ENCODE measurements around the gene CCDC116. TPM values are rescaled to one million over a fixed set of nuclear protein-coding genes. Genes with fewer than 3 reads are reported as not detected.
"Not testable (repeated sequence)": the region's sequence is repeated elsewhere in the genome, so short reads cannot be mapped to it uniquely, and the experiment has no call there.

The CCDC116 gene
- total and polyA plus RNA-seq, 2 donors: 0.37 to 0.53 TPM

DNA sequence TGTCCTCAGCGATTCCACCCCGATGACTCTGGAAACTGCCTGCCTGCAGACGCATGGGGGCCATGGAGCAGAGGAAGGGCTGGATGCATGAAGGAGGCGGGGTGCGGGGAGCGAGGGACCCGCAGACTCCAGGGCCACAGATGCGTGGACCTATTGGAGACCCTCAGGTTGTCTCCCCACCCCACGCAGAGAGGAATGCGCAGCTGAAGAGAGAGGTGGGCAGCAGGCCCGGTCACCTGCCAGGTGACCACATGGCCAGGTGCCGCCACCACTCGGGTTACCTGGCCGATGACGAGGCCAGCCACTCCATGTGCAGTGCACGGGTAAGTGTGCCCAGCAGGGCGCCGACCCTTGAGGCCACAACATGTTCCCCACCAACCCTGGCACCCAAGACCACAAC is 371 bp downstream of the CCDC116 start:
- 84% methylated on average over 18 of the region's 18 CpGs for WGBS
- Histone ChIP-seq H3K4me1 (ENCODE audit: insufficient read depth) (no peaks in the 10 kb centered on the region), H3K36me3 (ENCODE audit: insufficient read depth) (peaks cover under 1% of the 10 kb centered on the region), H3K4me3 (ENCODE audit: low read depth, low read length) (no peak overlapping the region), H3K27ac (ENCODE audit: low read depth) (no peak overlapping the region)
- DNase-seq (ENCODE audit: extremely low spot score): no peak

DNA sequence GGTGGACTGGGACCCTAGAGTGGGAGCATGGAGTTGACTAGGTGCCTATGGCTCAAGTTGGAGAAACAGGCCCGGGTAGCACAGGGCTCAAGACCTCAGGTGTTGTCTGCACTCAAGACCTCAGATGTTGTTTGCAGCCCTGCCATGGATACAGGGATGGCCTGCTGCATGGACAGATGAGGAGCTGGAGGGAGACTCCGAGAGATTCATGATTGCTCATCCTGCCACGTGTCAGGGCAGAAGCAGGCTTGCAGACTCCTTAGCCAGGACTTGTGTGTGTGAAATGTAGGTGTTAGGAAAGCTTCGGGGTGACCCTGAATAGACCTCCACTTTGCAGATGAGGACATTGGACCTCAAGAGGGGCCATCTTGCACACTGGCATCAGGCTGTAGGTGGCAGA is 921 bp downstream of the CCDC116 start:
- no peak overlapping the region for H3K27ac ChIP-seq (ENCODE audit: low read depth)
- 93% methylated on average over 4 of the region's 4 CpGs for WGBS
- no peaks in the 10 kb centered on the region for H3K36me3 ChIP-seq (ENCODE audit: insufficient read depth)
- DNase-seq (ENCODE audit: extremely low spot score): no peak
- no peaks in the 10 kb centered on the region for H3K4me1 ChIP-seq (ENCODE audit: insufficient read depth)
- no peak overlapping the region for H3K4me3 ChIP-seq (ENCODE audit: low read depth, low read length)

DNA sequence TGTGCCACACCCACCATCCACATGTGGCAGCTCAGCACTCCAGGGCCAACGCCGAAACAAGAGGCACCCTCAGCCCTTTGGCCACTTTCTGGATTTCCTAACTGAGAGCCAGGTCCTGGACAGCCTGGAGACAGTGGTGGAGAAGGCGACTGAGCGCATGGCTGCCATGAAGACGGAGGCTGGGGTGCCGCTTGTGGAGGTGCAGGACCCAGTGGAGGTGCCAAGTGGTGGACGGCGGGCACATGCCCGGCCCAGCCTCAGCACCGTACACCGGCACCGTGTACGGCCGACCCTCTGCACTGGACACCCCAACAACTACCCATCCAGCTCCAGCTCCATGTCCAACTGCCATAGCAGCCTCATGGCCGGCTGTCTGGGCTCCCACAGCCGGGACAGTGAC is 1.5 kb downstream of the CCDC116 start:
- no peaks in the 10 kb centered on the region for H3K4me1 ChIP-seq (ENCODE audit: insufficient read depth)
- H3K27ac ChIP-seq (ENCODE audit: low read depth): no peak overlapping the region
- WGBS: 94% methylated on average over 16 of the region's 16 CpGs
- H3K4me3 ChIP-seq (ENCODE audit: low read depth, low read length): no peak overlapping the region
- no peaks in the 10 kb centered on the region for H3K36me3 ChIP-seq (ENCODE audit: insufficient read depth)
- no peak for DNase-seq (ENCODE audit: extremely low spot score)

- H3K4me1 ChIP-seq (ENCODE audit: insufficient read depth): no peaks in the 10 kb centered on the region
- WGBS: 71% methylated on average over 19 of the region's 19 CpGs
- no peak overlapping the region for H3K4me3 ChIP-seq (ENCODE audit: low read depth, low read length)
- DNase-seq (ENCODE audit: extremely low spot score): no peak
- no peak overlapping the region for H3K27ac ChIP-seq (ENCODE audit: low read depth)
- no peaks in the 10 kb centered on the region for H3K36me3 ChIP-seq (ENCODE audit: insufficient read depth)
Measured at GRCh38 chr22:21634844-21635243, 2.3 kb downstream of the CCDC116 start.

- WGBS: 82% methylated on average over 15 of the region's 15 CpGs
- Histone ChIP-seq H3K4me1 (ENCODE audit: insufficient read depth) (no peaks in the 10 kb centered on the region), H3K27ac (ENCODE audit: low read depth) (no peak overlapping the region), H3K4me3 (ENCODE audit: low read depth, low read length) (no peak overlapping the region), H3K36me3 (ENCODE audit: insufficient read depth) (no peaks in the 10 kb centered on the region)
- DNase-seq (ENCODE audit: extremely low spot score): no peak
Measured at GRCh38 chr22:21635771-21636510, 3.4 kb downstream of the CCDC116 start.

DNA sequence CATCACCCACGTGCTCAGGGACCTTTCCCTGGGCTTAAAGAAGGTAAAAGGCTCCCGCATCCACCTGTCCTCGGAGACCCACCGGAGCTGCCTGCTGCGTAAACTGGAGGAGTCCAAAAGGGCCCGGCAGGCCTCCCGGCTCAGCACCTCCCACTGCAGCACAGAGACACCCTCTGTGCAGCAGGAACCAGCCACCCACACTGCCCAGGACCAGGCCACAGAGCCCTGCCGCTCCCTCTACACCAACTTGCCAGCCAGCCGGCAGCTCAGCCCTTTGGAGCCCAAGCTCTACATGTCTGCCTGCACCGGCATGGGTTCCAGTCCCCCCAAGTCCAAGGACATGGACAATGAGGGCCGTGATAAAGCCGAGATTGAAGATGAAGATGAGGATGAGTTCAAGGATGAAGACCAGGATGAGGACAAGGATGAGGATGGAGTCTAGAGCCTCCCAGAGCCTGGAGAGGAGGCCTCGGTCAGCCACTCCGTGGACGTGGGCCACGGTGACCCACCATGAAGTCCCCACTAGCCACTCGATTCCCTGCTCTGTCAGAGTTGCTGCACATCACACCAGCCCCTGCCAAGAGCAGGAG is 4.2 kb downstream of the CCDC116 start:
- H3K27ac ChIP-seq (ENCODE audit: low read depth): no peak overlapping the region
- no peak for DNase-seq (ENCODE audit: extremely low spot score)
- H3K4me1 ChIP-seq (ENCODE audit: insufficient read depth): no peaks in the 10 kb centered on the region
- WGBS: 92% methylated on average over 17 of the region's 17 CpGs
- no peaks in the 10 kb centered on the region for H3K36me3 ChIP-seq (ENCODE audit: insufficient read depth)
- H3K4me3 ChIP-seq (ENCODE audit: low read depth, low read length): no peak overlapping the region

- WGBS: 90% methylated on average over 2 of the region's 2 CpGs
- not testable (repeated sequence) for H3K4me1 ChIP-seq (ENCODE audit: insufficient read depth); H3K36me3 ChIP-seq (ENCODE audit: insufficient read depth); H3K27ac ChIP-seq (ENCODE audit: low read depth); DNase-seq (ENCODE audit: extremely low spot score); H3K4me3 ChIP-seq (ENCODE audit: low read depth, low read length)
Measured at GRCh38 chr22:21637450-21637849, 4.9 kb downstream of the CCDC116 start.

DNA sequence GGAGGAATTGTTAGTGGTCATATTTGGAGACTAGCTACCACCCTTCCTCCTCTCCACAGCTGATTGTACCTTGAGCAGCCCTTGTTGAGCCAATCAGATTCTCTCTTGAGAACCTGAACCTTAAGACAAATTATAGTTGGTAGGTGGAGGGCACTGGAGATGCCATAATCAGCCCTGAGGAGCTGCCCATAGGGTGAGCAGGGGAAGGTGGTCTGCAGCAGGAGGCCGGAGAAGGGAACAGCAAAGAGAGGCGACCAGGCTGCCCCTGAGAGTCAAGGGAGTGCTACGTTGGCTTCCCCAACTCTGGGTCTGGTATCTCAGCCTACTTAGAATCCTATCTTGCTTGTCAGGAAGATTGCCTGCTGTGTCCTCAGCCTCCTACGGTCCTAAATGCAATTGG is 6.8 kb downstream of the CCDC116 start:
- no peaks in the 10 kb centered on the region for H3K36me3 ChIP-seq (ENCODE audit: insufficient read depth)
- no peak overlapping the region for H3K27ac ChIP-seq (ENCODE audit: low read depth)
- 77% methylated on average over 4 of the region's 4 CpGs for WGBS

DNA sequence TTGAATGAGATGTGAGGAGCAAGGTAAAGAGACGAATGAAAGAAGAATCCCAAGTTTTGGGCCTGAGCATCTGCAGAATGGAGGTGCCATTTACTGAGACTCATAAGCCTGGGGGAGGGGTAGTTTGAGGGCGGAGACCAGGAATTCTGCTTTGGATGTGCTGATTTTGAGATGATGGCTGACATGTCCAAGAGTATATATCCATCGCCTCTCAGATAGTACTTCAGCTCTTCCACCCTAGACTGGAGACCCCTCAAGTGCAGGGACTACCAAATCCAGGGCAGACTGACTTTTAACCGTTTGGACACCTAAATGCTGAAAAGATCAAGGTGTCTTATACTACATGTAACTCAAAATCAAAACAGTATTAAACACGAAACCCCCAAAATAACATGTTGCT is 8.2 kb downstream of the CCDC116 start:
- no peaks in the 10 kb centered on the region for H3K36me3 ChIP-seq (ENCODE audit: insufficient read depth)
- 82% methylated on average over 5 of the region's 5 CpGs for WGBS
- H3K4me1 ChIP-seq (ENCODE audit: insufficient read depth): no peaks in the 10 kb centered on the region
- DNase-seq (ENCODE audit: extremely low spot score): no peak
- H3K27ac ChIP-seq (ENCODE audit: low read depth): no peak overlapping the region
- no peak overlapping the region for H3K4me3 ChIP-seq (ENCODE audit: low read depth, low read length)

More for the DNA sequence above, 6.8 kb downstream of the CCDC116 start:
- no peak overlapping the region for H3K4me3 ChIP-seq (ENCODE audit: low read depth, low read length)
- DNase-seq (ENCODE audit: extremely low spot score): no peak
- no peaks in the 10 kb centered on the region for H3K4me1 ChIP-seq (ENCODE audit: insufficient read depth)

DNA sequence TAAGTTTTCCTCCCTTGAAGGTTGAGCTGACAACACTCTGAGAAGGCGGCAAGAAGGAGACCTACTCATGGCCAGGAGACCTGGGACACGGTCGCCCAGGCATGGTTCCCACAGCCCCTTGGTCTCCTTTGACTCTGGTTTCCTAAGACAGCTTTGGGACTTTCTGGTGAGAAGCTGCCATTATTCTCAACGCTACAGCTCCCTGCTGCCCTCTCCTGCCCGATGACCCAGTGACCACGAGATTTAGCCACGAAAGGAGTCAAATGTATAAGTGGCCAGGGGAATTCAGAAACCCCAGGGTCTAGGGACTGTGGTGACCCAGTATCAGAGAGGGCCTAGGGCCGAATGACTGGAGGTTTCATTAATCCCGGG is 8.8 kb downstream of the CCDC116 start:
- Histone ChIP-seq H3K4me3 (ENCODE audit: low read depth, low read length) (no peak overlapping the region), H3K4me1 (ENCODE audit: insufficient read depth) (no peaks in the 10 kb centered on the region), H3K36me3 (ENCODE audit: insufficient read depth) (no peaks in the 10 kb centered on the region), H3K27ac (ENCODE audit: low read depth) (no peak overlapping the region)
- DNase-seq (ENCODE audit: extremely low spot score): no peak
- 5% methylated on average over 9 of the region's 9 CpGs for WGBS

GRCh38 chr22:21641789-21642583 is 9.4 kb downstream of the CCDC116 start, which contains the start of gene SDF2L1:
Gene SDF2L1 (plus strand): TSS chr22:21642302. CDS start chr22:21642337, 35 bp downstream.
- Histone ChIP-seq H3K36me3 (ENCODE audit: insufficient read depth) (no peaks in the 10 kb centered on the region), H3K4me3 (ENCODE audit: low read depth, low read length) (peak within 1 kb of the TSS; percentile 59), H3K4me1 (ENCODE audit: insufficient read depth) (no peaks in the 10 kb centered on the region), H3K27ac (ENCODE audit: low read depth) (peak within 1 kb of the TSS; percentile 31)
- WGBS: under 1% methylated on average over 76 of the region's 76 CpGs
- peak; percentile 94 for DNase-seq (ENCODE audit: extremely low spot score)

GRCh38 chr22:21642584-21643448 is 10.3 kb downstream of the CCDC116 start:
- H3K27ac ChIP-seq (ENCODE audit: low read depth): no peak overlapping the region
- 1% methylated on average over 56 of the region's 56 CpGs for WGBS

More at GRCh38 chr22:21642584-21643448, 10.3 kb downstream of the CCDC116 start:
- H3K36me3 ChIP-seq (ENCODE audit: insufficient read depth): no peaks in the 10 kb centered on the region
- H3K4me1 ChIP-seq (ENCODE audit: insufficient read depth): no peaks in the 10 kb centered on the region
- no peak for DNase-seq (ENCODE audit: extremely low spot score)
- peak overlapping the region; percentile 59 for H3K4me3 ChIP-seq (ENCODE audit: low read depth, low read length)
